HG03439 (cell line): ENCODE measurements around the gene IL10.

Experiments used
- ATAC-seq: cut with Tn5 transposase; IDR thresholded peaks from one replicate; pipeline ENCODE4 v1.9.1; 2021; ENCODE audit warnings: mild to moderate bottlenecking, moderate library complexity; ENCODE audit not compliant: unreplicated experiment

IL10 gene

DNA sequence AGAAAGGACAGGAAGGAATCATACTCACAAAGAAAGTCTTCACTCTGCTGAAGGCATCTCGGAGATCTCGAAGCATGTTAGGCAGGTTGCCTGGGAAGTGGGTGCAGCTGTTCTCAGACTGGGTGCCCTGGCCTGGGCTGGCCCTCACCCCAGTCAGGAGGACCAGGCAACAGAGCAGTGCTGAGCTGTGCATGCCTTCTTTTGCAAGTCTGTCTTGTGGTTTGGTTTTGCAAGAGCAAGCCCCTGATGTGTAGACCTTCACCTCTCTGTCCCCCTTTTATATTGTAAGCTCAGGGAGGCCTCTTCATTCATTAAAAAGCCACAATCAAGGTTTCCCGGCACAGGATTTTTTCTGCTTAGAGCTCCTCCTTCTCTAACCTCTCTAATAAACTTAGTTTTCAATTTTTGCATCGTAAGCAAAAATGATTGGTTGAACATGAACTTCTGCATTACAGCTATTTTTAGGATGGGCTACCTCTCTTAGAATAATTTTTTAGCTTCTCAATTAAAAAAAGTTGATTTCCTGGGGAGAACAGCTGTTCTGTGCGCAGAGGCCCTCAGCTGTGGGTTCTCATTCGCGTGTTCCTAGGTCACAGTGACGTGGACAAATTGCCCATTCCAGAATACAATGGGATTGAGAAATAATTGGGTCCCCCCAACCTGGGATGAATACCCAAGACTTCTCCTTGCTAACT lies at the start of gene IL10:
Gene IL10 (minus strand): TSS at position 252 of the 695 bp plus-strand sequence. CDS start 59 bp downstream, at position 193.
- ATAC-seq = no peak

- no peak for ATAC-seq
Measured at GRCh38 chr1:206821493-206821892, 49.2 kb upstream of the IL10 start.

DNA sequence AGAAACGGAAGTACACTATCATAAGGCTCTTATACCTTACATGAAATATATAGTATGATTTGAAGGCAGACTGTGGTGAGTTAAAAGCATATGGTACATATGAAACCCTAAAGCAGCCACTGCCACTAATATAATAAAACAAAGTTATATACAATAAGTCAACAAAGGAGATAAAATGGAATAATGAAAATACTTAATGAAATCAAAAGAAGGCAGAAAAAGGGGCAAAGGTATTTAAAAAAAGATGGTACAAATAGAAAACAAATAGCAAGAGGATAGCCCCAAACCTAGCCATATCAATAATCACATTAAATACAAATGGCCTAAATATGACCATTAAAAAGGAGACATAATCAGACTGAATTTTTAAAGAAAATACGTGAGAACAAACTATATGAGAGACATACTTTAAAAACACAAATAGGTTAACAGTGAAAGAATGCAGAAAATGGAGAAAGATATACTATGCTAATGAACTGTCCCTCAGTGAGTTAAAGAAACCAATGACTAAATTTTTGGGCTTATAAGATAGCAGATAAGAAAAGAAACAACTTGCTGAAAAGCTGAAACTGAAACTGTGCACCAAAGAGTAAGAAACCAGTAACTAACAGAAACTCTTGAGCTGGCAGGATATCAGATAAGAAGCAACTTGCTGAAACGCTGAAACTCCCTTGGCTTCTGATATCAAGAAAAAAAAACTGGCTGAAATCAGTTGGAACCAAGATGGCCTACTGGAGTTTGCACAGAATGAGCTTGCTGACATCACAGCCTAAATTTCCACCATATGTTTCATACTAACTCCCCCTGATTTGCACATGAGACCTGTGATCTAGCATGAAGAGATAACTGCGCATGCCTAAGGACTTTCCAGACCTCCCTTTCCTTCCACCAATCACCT lies 44.3 kb upstream of the IL10 start:
- ATAC-seq = peak; percentile 77

GRCh38 chr1:206814716-206815341 lies 42.5 kb upstream of the IL10 start:
- ATAC-seq = no peak

DNA sequence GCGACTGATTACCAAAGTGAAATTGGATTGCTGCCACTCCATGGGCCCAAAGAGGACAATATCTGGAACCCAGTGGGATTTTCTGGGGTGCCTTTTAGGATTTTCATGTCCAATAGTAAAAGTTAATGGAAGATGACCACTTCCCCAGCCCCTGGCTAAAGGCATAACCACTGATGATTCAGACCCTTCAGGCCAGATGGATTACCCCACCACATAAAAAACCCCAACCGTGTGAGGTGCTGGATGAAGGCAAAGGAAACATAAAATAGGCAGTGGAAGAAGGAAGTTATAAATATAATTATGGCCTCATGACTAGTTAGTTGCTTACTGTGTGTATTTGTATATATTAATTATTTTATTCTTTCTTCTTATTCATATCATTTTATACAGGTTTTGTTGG lies 40.2 kb upstream of the IL10 start:
- no peak for ATAC-seq

- no peak for ATAC-seq
Measured at GRCh38 chr1:206809504-206810084, 37.3 kb upstream of the IL10 start.

- no peak for ATAC-seq
Measured at GRCh38 chr1:206808615-206809014, 36.3 kb upstream of the IL10 start.

GRCh38 chr1:206805357-206805756 lies 33.1 kb upstream of the IL10 start:
- no peak for ATAC-seq

DNA sequence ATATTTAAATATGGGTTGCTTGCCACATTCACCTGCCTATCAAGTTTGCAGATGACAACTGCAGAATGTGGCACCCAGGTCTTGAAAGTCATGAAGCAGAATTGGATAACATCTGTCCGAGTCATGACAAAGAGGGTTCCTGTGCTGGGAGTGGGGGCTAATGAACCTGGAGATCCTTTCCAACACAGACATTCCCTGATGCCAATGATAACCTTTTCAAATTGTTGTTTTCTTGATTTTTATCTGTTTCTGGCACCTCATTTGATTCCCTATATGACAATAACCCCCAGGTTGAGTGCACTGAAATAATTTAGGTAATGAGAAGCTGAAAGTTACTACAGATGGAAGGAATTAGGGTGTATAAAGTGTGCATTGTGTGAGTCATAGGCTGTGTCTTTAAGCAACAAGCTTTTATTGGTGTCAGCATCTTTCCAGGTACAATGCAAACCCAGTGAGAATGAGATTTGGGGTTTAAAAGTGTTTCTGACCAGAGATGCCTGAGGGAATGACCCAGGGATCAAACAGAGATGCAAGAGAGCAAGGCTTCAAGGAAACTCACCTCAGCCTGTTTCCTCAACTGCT lies 32.0 kb upstream of the IL10 start:
- no peak for ATAC-seq

DNA sequence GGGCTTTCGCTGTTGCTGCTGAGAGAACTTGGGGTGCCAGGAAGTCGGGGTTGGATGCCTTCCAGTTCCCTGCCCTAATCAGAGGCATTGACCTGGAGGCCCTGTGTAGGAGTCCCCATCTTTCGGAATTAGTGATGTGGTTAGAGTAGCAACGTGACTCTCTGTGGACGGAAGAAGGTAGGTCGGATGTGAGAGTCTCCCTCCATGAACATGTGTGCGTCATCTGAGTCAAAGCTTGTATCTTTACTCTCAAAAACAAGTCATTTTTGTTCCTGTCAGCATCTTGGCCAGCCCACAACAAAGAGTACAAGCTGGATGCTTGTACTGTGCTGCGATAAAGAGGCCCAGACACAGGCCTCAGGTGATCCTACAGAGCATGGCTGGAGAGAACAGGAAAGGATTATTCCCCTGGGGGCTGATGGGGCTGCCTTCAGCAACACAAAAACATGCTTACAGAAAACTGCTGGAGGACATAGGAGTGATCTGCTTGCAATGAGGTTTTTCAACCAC lies 31.0 kb upstream of the IL10 start:
- peak; percentile 97 for ATAC-seq

GRCh38 chr1:206802401-206802800 lies 30.1 kb upstream of the IL10 start:
- no peak for ATAC-seq

GRCh38 chr1:206801467-206801866 lies 29.2 kb upstream of the IL10 start:
- ATAC-seq = no peak

DNA sequence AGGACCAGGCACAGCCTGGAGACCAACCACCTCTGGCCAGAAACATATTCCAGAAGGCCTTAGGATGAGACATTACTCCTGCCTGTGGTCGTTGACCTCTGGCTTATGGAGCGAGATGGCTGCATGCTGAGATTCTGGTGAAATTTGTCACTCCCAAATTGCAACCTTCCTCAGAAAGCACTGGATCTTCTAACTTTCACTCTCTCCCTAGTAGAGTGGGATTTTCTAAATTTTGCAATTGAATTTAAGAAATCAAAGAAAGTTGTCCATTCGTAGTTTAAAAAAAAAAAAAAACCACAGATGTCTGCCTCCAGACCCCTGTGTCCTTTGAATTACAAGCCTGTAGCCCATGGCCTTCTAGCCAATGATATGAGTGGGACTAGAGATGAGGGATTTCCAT lies 28.6 kb upstream of the IL10 start:
- no peak for ATAC-seq

DNA sequence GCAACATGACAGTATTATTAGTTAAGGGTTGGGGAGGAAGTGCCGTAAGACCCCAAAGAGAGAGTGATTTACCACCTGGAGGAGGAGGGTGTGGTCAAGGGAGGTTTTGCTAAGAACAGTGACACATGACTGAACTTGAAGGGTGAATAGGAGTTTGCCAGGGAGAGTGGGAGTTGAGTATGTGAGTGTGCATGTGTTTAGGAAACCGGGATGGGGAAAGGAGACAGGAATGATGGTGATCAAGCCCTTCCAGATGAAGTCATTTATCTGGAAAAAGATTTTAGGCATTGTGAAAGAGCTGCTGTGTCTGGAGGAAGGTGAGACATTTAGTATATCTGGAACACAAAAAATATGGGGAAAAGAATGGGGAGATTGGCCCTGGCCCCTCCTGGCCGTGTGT lies 28.1 kb upstream of the IL10 start:
- no peak for ATAC-seq

GRCh38 chr1:206799311-206799710 lies 27.0 kb upstream of the IL10 start:
- no peak for ATAC-seq

DNA sequence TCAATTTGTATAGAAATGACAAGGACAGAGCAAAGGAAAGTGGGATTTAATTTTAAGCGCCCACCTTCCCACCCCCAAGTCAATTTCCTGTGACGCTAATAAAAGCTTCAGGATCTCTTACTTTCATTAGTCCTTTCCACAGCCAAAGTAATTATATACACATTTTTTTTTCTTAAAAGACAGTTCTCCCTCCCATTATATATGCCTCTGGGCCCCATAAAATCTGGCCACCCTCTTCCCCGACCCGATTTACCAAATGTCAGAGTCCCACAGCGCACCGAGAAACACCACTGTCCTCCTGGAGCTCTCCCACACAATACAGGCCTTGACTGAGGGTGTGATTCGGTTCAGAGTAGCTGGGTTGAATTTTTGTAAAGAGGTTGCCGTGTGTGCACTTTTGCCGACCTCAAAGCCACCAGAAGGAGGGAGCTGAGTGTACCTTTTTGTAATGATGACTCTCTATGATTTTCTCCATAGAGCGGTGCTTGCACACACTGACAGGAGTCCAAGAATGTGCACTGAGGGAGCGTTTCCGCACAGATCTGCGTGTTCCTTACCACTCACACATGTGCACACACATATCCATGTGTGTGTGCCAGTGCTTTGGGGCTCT lies 26.2 kb upstream of the IL10 start:
- ATAC-seq = no peak

DNA sequence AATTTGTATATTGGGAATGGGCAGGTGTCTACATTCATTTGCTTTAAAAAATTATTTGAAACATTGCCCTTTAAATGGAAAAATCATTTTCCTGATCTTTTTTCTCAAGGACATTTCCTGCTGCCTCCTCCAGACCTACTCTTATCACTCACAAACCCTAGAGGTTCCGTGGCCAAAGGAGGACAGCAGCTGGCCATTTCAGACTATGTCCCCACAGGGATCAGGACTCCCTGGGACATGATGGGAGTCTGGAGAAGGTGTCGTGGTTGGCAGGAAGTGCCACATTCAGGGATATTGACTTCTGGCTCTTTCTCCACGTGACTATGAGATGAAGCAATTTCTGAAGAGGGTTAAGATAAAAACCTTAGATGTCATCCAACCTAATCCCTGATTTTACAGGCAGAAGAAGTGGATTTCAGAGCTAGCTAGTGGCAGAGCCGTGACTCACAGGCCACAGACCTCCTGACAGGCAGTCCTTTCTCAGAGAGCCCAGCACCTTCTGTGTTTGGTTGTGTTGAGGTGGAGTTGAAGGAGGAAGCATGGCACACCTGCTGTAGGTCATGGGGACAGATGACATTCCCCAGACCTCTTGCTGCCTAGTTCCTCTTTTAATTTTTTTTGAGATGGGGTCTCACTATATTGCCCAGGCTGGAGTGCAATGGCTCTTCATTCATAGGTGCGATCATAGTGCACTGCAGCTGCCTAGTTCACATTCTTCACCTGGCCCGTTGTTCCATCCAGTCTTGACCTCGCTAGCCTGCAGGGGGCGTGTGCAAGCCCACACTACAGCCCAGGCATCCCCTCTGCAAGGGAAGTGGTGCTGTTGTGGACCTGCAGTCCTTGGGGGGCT lies 25.5 kb upstream of the IL10 start:
- no peak for ATAC-seq

DNA sequence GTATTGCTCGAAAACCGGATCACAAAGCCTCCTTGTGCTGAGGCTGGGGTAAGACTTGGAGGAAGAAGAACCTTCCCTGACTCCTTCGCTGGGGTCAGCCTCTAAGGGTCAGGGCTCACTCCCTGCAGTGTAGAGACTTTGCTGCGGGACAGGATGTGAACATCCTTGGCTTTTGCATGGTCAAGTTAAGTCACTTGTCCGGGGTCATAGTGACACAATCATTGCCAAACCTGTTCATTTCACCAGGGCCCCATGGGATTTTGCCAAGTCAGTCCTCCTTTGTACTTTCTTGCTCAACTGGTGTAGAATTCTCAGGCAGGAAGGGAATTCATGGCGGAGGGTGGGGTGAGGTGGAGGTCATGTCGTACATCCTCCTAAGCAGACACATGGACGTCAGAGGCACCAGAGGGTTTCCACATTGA lies 24.7 kb upstream of the IL10 start:
- no peak for ATAC-seq

DNA sequence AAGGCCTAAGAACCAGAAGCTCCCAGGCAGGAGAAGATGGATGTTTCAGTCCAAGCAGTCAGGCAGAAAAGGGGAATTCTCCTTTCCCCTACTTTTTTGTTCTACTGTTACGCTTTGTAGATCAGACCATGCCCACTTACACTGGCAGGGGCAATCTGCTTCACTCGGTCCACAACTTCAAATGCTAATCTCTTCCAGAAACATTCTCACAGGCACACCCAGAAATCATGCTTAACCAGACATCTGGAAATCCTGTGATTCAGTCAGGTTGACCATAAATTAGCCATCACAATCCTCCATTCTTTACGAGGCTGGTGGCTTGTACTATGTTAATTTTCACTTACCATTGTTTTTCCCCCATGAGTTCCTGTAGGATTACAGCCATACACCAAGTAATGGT lies 23.8 kb upstream of the IL10 start:
- ATAC-seq = no peak
